K562 (cell line): ENCODE measurements around the gene RACK1. TPM values are rescaled to one million over a fixed set of nuclear protein-coding genes. Genes with fewer than 3 reads are reported as not detected.

Experiments
- BHLHE40 ChIP-seq: IDR thresholded peaks from 2 replicates; pipeline ENCODE4 v1.6.1; 2011; ENCODE audit warnings: low read length, improper control_type of control experiment
- BRF1 ChIP-seq: IDR thresholded peaks from 3 replicates; pipeline ENCODE4 v1.6.1; 2011; ENCODE audit warnings: borderline replicate concordance, mild to moderate bottlenecking; ENCODE audit not compliant: insufficient read length; ENCODE audit errors: extremely low read depth
- LCOR ChIP-seq: sonication (generic); formaldehyde crosslinking; IDR thresholded peaks from 2 replicates; pipeline ENCODE4 v1.8.0; 2022; ENCODE audit warnings: mild to moderate bottlenecking, missing genetic modification reagents
- MAZ ChIP-seq, 2 experiments: fragments of 450-650 bp in 1 of 2; sonication (generic) in 1 of 2; formaldehyde crosslinking; IDR thresholded peaks in 1 of 2; conservative IDR thresholded peaks in 1 of 2; 2 replicates each; pipeline versions ENCODE4 v1.4.0 to v1.5.0; 2020; ENCODE audit warnings: mild to moderate bottlenecking in 1 of 2, missing genetic modification reagents in 1 of 2
- MIER1 ChIP-seq: fragments of 450-650 bp; IDR thresholded peaks from 2 replicates; pipeline ENCODE4 v1.6.1; 2016; ENCODE audit warnings: antibody characterized with exemption, mild to moderate bottlenecking, low read depth
- NBN ChIP-seq: fragments of 450-650 bp; IDR thresholded peaks from 2 replicates; pipeline ENCODE4 v1.6.1; 2016; ENCODE audit warnings: low read depth, mild to moderate bottlenecking
- RUNX1 ChIP-seq: sonication (generic); IDR thresholded peaks from 2 replicates; pipeline ENCODE4 v1.6.1; 2016; ENCODE audit warnings: antibody characterized with exemption, low read depth
- SRSF9 ChIP-seq: fragments of 200-400 bp; formaldehyde crosslinking; IDR thresholded peaks from 2 replicates; pipeline ENCODE4 v1.6.1; 2017; ENCODE audit warnings: low read depth, low read length, borderline replicate concordance
- TGIF2 ChIP-seq: sonication (generic); formaldehyde crosslinking; IDR thresholded peaks from 2 replicates; pipeline ENCODE4 v1.8.1; 2022; ENCODE audit warnings: mild to moderate bottlenecking, missing genetic modification reagents, moderate library complexity
- ZC3H4 ChIP-seq: sonication (generic); formaldehyde crosslinking; IDR thresholded peaks from 2 replicates; pipeline ENCODE4 v1.9.0; 2021; ENCODE audit warnings: missing genetic modification reagents, borderline replicate concordance
- ZNF780A ChIP-seq: fragments of 250-450 bp; sonication (Bioruptor Pico); IDR thresholded peaks from 2 replicates; pipeline ENCODE4 v1.5.0; 2021; ENCODE audit warnings: mild to moderate bottlenecking
- polyA plus RNA-seq, 8 experiments: library from polyadenylated mRNA; depleted of rRNA in 4 of 8; stranded (reverse) in 5 of 8; unstranded in 3 of 8; fragments of >200 nt; fragmentation: Nextera tagmentation in 2 of 8; fragmentation: Illumina TruSeq in 1 of 8; extraction: Ambion mirVana in 2 of 8; extraction: Trizol in 1 of 8; gene quantifications; 2 replicates each; pipeline versions ENCODE4 v1.2.1 to v1.2.3, GENCODE V29; 2011 to 2014; ENCODE audit warnings: inconsistent platforms in 1 of 8, missing spikeins in 1 of 8
- total RNA-seq, 7 experiments: library from RNA; depleted of rRNA in 6 of 7; stranded (reverse); fragments of >200 nt in 6 of 7; fragmentation: Illumina TruSeq in 2 of 7; extraction: Trizol in 2 of 7; gene quantifications; 2 replicates each; pipeline versions ENCODE4 v1.2.1 to v1.2.3, GENCODE V29; 2011 to 2021; ENCODE audit warnings: low replicate concordance in 1 of 7
- TF ChIP-seq, protein P1 (sequence below): sonication (generic); formaldehyde crosslinking; IDR thresholded peaks from 2 replicates; pipeline ENCODE4 v1.8.0; 2022; ENCODE audit warnings: mild to moderate bottlenecking, missing genetic modification reagents
- TF ChIP-seq, protein P2 (sequence below): sonication (generic); formaldehyde crosslinking; IDR thresholded peaks from 2 replicates; pipeline ENCODE4 v1.9.0; 2022; ENCODE audit warnings: mild to moderate bottlenecking, missing genetic modification reagents
- TF ChIP-seq, protein P3 (sequence below): sonication (generic); formaldehyde crosslinking; IDR thresholded peaks from 2 replicates; pipeline ENCODE4 v1.9.0; 2022; ENCODE audit warnings: mild to moderate bottlenecking, missing genetic modification reagents
- TF ChIP-seq, protein P4 (sequence below): conservative IDR thresholded peaks from 2 replicates; pipeline ENCODE4 v1.6.1; 2011; ENCODE audit warnings: low read depth, mild to moderate bottlenecking, low read length; ENCODE audit not compliant: control insufficient read depth
- TF ChIP-seq, protein P5 (sequence below), 2 experiments: fragments of 250-450 bp in 1 of 2; fragments of 450-650 bp in 1 of 2; sonication (Bioruptor Pico) in 1 of 2; IDR thresholded peaks; 2 replicates each; pipeline versions ENCODE4 v1.6.1 to v1.8.0; 2016 to 2021; ENCODE audit warnings: mild to moderate bottlenecking in 2 of 2, moderate library complexity in 2 of 2, missing compliant biosample characterization in 1 of 2, missing genetic modification characterization in 1 of 2
- TF ChIP-seq, protein P6 (sequence below), 2 experiments: IDR thresholded peaks; 2 replicates each; pipeline ENCODE4 v1.6.1; 2012; ENCODE audit warnings: improper control_type of control experiment in 2 of 2, low read depth in 2 of 2, low read length in 2 of 2, borderline replicate concordance in 1 of 2
- TF ChIP-seq, protein P7 (sequence below), 2 experiments: IDR thresholded peaks; 2 replicates each; pipeline ENCODE4 v1.6.1; 2011; ENCODE audit warnings: borderline replicate concordance in 1 of 2, control low read depth in 1 of 2, low read depth in 1 of 2, low read length in 1 of 2, mild to moderate bottlenecking in 1 of 2, mixed read lengths in 1 of 2, moderate library complexity in 1 of 2; ENCODE audit not compliant: insufficient read depth in 1 of 2, insufficient read length in 1 of 2, poor library complexity in 1 of 2, severe bottlenecking in 1 of 2; ENCODE audit errors: extremely low read depth in 1 of 2

RACK1 gene
- total and polyA plus RNA-seq, 9 of the 15 experiments (the other 6 are each of a cell fraction or from before 2014, with no cell fraction given): 2,303 to 5,311 (median 3,833) TPM

DNA sequence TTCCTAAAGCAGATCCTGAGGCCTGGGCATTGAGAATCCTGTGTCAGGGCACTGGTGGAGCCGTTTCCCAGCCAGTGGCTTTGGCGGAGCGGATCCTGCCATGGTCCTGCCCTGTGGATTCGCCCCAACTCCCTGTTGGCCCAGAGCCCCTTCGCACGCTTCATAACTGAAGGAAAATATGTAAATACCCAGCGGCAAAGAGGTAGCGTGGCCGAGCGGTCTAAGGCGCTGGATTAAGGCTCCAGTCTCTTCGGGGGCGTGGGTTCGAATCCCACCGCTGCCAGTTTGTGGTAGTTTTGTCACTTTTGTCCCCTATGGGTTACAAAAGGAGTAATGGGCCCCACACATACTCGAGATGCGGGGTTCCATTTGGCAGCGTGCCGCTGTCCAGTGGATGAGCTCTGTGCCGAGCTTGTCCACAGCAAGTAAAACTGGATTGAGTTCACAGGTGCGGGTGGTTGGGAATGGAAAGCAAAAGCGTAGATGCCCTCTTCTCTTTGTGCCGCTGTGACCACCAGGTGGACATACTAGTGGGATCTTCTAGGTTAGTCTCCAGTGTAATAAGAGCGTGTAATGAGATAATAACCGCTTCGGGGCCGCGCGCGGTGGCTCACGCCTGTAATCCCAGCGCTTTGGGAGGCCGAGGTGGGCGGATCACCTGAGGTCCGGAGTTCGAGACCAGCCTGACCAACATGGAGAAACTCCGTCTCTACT, 56.0 kb downstream of the RACK1 start (continued):
- TF ChIP-seq, protein P1, sequence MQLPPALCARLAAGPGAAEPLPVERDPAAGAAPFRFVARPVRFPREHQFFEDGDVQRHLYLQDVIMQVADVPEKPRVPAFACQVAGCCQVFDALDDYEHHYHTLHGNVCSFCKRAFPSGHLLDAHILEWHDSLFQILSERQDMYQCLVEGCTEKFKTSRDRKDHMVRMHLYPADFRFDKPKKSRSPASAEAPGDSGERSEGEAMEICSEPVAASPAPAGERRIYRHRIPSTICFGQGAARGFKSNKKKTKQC (CRISPR knock-in tag): peak; percentile 39
- TF ChIP-seq ZNF780A (CRISPR knock-in tag): no peak
- TF ChIP-seq MAZ (CRISPR knock-in tag; conservative IDR thresholded peaks at IDR 0.05 in 1 of 2, IDR thresholded peaks at IDR 0.05 in 1 of 2): peak in 1 of 2 experiments; percentile 64; a peak in 2 of 4 replicates
- TF ChIP-seq TGIF2 (CRISPR knock-in tag): no peak
- peak; percentile 48; the same call in 1 of the 2 replicates for TF ChIP-seq MIER1
- TF ChIP-seq, protein P2, sequence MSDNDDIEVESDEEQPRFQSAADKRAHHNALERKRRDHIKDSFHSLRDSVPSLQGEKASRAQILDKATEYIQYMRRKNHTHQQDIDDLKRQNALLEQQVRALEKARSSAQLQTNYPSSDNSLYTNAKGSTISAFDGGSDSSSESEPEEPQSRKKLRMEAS (CRISPR knock-in tag): peak; percentile 33; the same call in 1 of the 2 replicates
- TF ChIP-seq, protein P3, sequence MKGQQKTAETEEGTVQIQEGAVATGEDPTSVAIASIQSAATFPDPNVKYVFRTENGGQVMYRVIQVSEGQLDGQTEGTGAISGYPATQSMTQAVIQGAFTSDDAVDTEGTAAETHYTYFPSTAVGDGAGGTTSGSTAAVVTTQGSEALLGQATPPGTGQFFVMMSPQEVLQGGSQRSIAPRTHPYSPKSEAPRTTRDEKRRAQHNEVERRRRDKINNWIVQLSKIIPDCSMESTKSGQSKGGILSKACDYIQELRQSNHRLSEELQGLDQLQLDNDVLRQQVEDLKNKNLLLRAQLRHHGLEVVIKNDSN: peak; percentile 31; the same call in 1 of the 2 replicates
- 0 out of 2 replicates have a peak, but pooled peaks have one; percentile 38 for TF ChIP-seq RUNX1
- TF ChIP-seq BRF1: no peak
- TF ChIP-seq LCOR (CRISPR knock-in tag): peak; percentile 59; the same call in 1 of the 2 replicates
- TF ChIP-seq, protein P4, sequence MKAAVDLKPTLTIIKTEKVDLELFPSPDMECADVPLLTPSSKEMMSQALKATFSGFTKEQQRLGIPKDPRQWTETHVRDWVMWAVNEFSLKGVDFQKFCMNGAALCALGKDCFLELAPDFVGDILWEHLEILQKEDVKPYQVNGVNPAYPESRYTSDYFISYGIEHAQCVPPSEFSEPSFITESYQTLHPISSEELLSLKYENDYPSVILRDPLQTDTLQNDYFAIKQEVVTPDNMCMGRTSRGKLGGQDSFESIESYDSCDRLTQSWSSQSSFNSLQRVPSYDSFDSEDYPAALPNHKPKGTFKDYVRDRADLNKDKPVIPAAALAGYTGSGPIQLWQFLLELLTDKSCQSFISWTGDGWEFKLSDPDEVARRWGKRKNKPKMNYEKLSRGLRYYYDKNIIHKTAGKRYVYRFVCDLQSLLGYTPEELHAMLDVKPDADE: peak; percentile 86
- TF ChIP-seq, protein P5, sequence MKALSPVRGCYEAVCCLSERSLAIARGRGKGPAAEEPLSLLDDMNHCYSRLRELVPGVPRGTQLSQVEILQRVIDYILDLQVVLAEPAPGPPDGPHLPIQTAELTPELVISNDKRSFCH (CRISPR knock-in tag; IDR thresholded peaks at IDR 0.05): no peak
- TF ChIP-seq, protein P5 (tag; IDR thresholded peaks at IDR 0.05): peak; percentile 82; the same call in 1 of the 2 replicates
- no peak for TF ChIP-seq ZC3H4 (CRISPR knock-in tag)
- TF ChIP-seq, protein P6, sequence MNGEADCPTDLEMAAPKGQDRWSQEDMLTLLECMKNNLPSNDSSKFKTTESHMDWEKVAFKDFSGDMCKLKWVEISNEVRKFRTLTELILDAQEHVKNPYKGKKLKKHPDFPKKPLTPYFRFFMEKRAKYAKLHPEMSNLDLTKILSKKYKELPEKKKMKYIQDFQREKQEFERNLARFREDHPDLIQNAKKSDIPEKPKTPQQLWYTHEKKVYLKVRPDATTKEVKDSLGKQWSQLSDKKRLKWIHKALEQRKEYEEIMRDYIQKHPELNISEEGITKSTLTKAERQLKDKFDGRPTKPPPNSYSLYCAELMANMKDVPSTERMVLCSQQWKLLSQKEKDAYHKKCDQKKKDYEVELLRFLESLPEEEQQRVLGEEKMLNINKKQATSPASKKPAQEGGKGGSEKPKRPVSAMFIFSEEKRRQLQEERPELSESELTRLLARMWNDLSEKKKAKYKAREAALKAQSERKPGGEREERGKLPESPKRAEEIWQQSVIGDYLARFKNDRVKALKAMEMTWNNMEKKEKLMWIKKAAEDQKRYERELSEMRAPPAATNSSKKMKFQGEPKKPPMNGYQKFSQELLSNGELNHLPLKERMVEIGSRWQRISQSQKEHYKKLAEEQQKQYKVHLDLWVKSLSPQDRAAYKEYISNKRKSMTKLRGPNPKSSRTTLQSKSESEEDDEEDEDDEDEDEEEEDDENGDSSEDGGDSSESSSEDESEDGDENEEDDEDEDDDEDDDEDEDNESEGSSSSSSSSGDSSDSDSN (IDR thresholded peaks at IDR 0.05; ENCODE audit: borderline replicate concordance in 1 of 2, low read depth in 2 of 2, low read length in 2 of 2): peak in 1 of 2 experiments; percentile 74; a peak in 1 of 4 replicates
- TF ChIP-seq BHLHE40: peak; percentile 33; the same call in 1 of the 2 replicates
- TF ChIP-seq, protein P7, sequence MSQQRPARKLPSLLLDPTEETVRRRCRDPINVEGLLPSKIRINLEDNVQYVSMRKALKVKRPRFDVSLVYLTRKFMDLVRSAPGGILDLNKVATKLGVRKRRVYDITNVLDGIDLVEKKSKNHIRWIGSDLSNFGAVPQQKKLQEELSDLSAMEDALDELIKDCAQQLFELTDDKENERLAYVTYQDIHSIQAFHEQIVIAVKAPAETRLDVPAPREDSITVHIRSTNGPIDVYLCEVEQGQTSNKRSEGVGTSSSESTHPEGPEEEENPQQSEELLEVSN (IDR thresholded peaks at IDR 0.05; ENCODE audit: borderline replicate concordance in 1 of 2, extremely low read depth in 1 of 2, insufficient read depth in 1 of 2, insufficient read length in 1 of 2, low read depth in 1 of 2, low read length in 1 of 2, poor library complexity in 1 of 2, severe bottlenecking in 1 of 2): peak in 1 of 2 experiments; percentile 20
- TF ChIP-seq NBN: peak; percentile 30; the same call in 1 of the 2 replicates
- TF ChIP-seq SRSF9: no peak
